ENCODE data around the gene SPAST. TPM values are rescaled to one million over a fixed set of nuclear protein-coding genes. Genes with fewer than 3 reads are reported as not detected.

Gene SPAST
- total and polyA plus RNA-seq, 4 donors = 3.9 to 18.2 (median 9.2) TPM

DNA sequence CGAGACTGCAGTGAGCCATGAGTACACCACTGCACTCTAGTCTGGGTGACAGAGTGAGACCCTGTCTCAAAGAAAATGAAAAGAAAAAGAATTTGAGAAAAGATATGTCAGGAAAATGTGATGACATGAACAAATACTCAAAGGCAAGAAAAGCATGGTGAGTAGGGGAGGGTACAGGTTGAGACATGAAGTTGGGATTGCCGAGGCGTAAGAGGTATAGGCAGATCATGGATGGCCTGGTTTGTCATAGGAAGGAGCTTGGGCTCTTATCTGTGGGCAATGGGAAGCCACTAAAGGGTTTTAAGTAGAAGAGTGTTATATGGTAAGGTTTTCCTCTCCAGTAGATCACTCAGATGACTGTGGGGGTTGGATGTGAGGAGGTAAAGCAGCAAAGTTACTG is 32.3 kb downstream of the SPAST start:
- Histone ChIP-seq H3K4me3 (ENCODE audit: low read length in 2 of 2) (no peak overlapping the region), H3K27ac (ENCODE audit: low read depth in 1 of 2, low read length in 2 of 2) (no peak overlapping the region), H3K36me3 (ENCODE audit: control insufficient read depth in 1 of 2, insufficient read depth in 2 of 2, low read length in 1 of 2) (peaks cover 0 to 4% of the 10 kb centered on the region in 2 donors), H3K4me1 (ENCODE audit: control insufficient read depth in 1 of 2, insufficient read depth in 2 of 2, low read length in 2 of 2) (no peaks in the 10 kb centered on the region), H3K27me3 (ENCODE audit: control insufficient read depth in 1 of 2, insufficient read depth in 2 of 2, low read length in 1 of 2) (no peaks in the 10 kb centered on the region), H3K9me3 (ENCODE audit: control insufficient read depth, low read length) (no peaks in the 10 kb centered on the region)
- DNase-seq (no peak), ATAC-seq (ENCODE audit: low FRiP score) (no peak)
- 97% methylated on average over 3 of the region's 3 CpGs for WGBS, 2 donors
- intact Hi-C loops (cut with DNase I) = no loop called here

- no peak overlapping the region for H3K4me3 ChIP-seq (ENCODE audit: low read length in 2 of 2)
- no peaks in the 10 kb centered on the region for H3K4me1 ChIP-seq (ENCODE audit: control insufficient read depth in 1 of 2, insufficient read depth in 2 of 2, low read length in 2 of 2)
- no peak for DNase-seq
- 95 to 97% methylated on average over 2 of the region's 2 CpGs for WGBS, 2 donors
- H3K27me3 ChIP-seq (ENCODE audit: control insufficient read depth in 1 of 2, insufficient read depth in 2 of 2, low read length in 1 of 2) = no peaks in the 10 kb centered on the region
- H3K36me3 ChIP-seq (ENCODE audit: control insufficient read depth in 1 of 2, insufficient read depth in 2 of 2, low read length in 1 of 2) = peaks cover 2 to 5% of the 10 kb centered on the region in 2 donors
- no peaks in the 10 kb centered on the region for H3K9me3 ChIP-seq (ENCODE audit: control insufficient read depth, low read length)
- intact Hi-C loops (cut with DNase I) = no loop called here
- no peak overlapping the region for H3K27ac ChIP-seq (ENCODE audit: low read depth in 1 of 2, low read length in 2 of 2)
- ATAC-seq (ENCODE audit: low FRiP score) = no peak
These were observed 44.8 kb downstream of the SPAST start for GRCh38 chr2:32108111-32108510.

- intact Hi-C loops (cut with DNase I) = no loop called here
- ATAC-seq (ENCODE audit: low FRiP score) = no peak
- no peaks in the 10 kb centered on the region for H3K36me3 ChIP-seq (ENCODE audit: control insufficient read depth in 1 of 2, insufficient read depth in 2 of 2, low read length in 1 of 2)
- no peak overlapping the region for H3K4me3 ChIP-seq (ENCODE audit: low read length in 2 of 2)
- H3K9me3 ChIP-seq (ENCODE audit: control insufficient read depth, low read length) = no peaks in the 10 kb centered on the region
- no peaks in the 10 kb centered on the region for H3K27me3 ChIP-seq (ENCODE audit: control insufficient read depth in 1 of 2, insufficient read depth in 2 of 2, low read length in 1 of 2)
- 89 to 93% methylated on average over 3 of the region's 3 CpGs for WGBS, 2 donors
- no peak overlapping the region for H3K27ac ChIP-seq (ENCODE audit: low read depth in 1 of 2, low read length in 2 of 2)
- no peak for DNase-seq
- no peaks in the 10 kb centered on the region for H3K4me1 ChIP-seq (ENCODE audit: control insufficient read depth in 1 of 2, insufficient read depth in 2 of 2, low read length in 2 of 2)
These were observed 54.7 kb downstream of the SPAST start for GRCh38 chr2:32118055-32118454.

- intact Hi-C loops (cut with DNase I) = no loop called here
- no peak overlapping the region for H3K27ac ChIP-seq (ENCODE audit: low read depth in 1 of 2, low read length in 2 of 2)
- H3K4me3 ChIP-seq (ENCODE audit: low read length in 2 of 2) = no peak overlapping the region
- ATAC-seq (ENCODE audit: low FRiP score) (no peak), DNase-seq (no peak)
- 96 to 97% methylated on average over 2 of the region's 2 CpGs for WGBS, 2 donors
- no peaks in the 10 kb centered on the region for H3K9me3 ChIP-seq (ENCODE audit: control insufficient read depth, low read length)
- H3K36me3 ChIP-seq (ENCODE audit: control insufficient read depth in 1 of 2, insufficient read depth in 2 of 2, low read length in 1 of 2) = no peaks in the 10 kb centered on the region
- H3K27me3 ChIP-seq (ENCODE audit: control insufficient read depth in 1 of 2, insufficient read depth in 2 of 2, low read length in 1 of 2) = no peaks in the 10 kb centered on the region
- no peaks in the 10 kb centered on the region for H3K4me1 ChIP-seq (ENCODE audit: control insufficient read depth in 1 of 2, insufficient read depth in 2 of 2, low read length in 2 of 2)
These were observed 55.8 kb downstream of the SPAST start for GRCh38 chr2:32119161-32119560.

GRCh38 chr2:32124660-32125059 is 61.3 kb downstream of the SPAST start:
- Histone ChIP-seq H3K9me3 (ENCODE audit: control insufficient read depth, low read length) (no peaks in the 10 kb centered on the region), H3K36me3 (ENCODE audit: control insufficient read depth in 1 of 2, insufficient read depth in 2 of 2, low read length in 1 of 2) (peaks cover 0 to 2% of the 10 kb centered on the region in 2 donors), H3K4me1 (ENCODE audit: control insufficient read depth in 1 of 2, insufficient read depth in 2 of 2, low read length in 2 of 2) (no peaks in the 10 kb centered on the region), H3K27me3 (ENCODE audit: control insufficient read depth in 1 of 2, insufficient read depth in 2 of 2, low read length in 1 of 2) (no peaks in the 10 kb centered on the region), H3K4me3 (ENCODE audit: low read length in 2 of 2) (no peak overlapping the region), H3K27ac (ENCODE audit: low read depth in 1 of 2, low read length in 2 of 2) (no peak overlapping the region)
- no peak for DNase-seq
- no peak for ATAC-seq (ENCODE audit: low FRiP score)
- intact Hi-C loops (cut with DNase I) = no loop called here

GRCh38 chr2:32128636-32129035 is 65.3 kb downstream of the SPAST start:
- ATAC-seq (ENCODE audit: low FRiP score) = no peak
- no peaks in the 10 kb centered on the region for H3K4me1 ChIP-seq (ENCODE audit: control insufficient read depth in 1 of 2, insufficient read depth in 2 of 2, low read length in 2 of 2)
- no peak overlapping the region for H3K4me3 ChIP-seq (ENCODE audit: low read length in 2 of 2)
- no peak overlapping the region for H3K27ac ChIP-seq (ENCODE audit: low read depth in 1 of 2, low read length in 2 of 2)
- DNase-seq = no peak
- H3K36me3 ChIP-seq (ENCODE audit: control insufficient read depth in 1 of 2, insufficient read depth in 2 of 2, low read length in 1 of 2) = peaks cover 0 to 2% of the 10 kb centered on the region in 2 donors
- 94 to 96% methylated on average over 1 of the region's 1 CpG for WGBS, 2 donors
- no peaks in the 10 kb centered on the region for H3K9me3 ChIP-seq (ENCODE audit: control insufficient read depth, low read length)
- intact Hi-C loops (cut with DNase I) = no loop called here
- no peaks in the 10 kb centered on the region for H3K27me3 ChIP-seq (ENCODE audit: control insufficient read depth in 1 of 2, insufficient read depth in 2 of 2, low read length in 1 of 2)

GRCh38 chr2:32129086-32129485 is 65.7 kb downstream of the SPAST start:
- H3K36me3 ChIP-seq (ENCODE audit: control insufficient read depth in 1 of 2, insufficient read depth in 2 of 2, low read length in 1 of 2) = peaks cover 0 to 2% of the 10 kb centered on the region in 2 donors
- H3K27ac ChIP-seq (ENCODE audit: low read depth in 1 of 2, low read length in 2 of 2) = no peak overlapping the region
- DNase-seq (no peak), ATAC-seq (ENCODE audit: low FRiP score) (no peak)
- H3K9me3 ChIP-seq (ENCODE audit: control insufficient read depth, low read length) = no peaks in the 10 kb centered on the region
- no peaks in the 10 kb centered on the region for H3K27me3 ChIP-seq (ENCODE audit: control insufficient read depth in 1 of 2, insufficient read depth in 2 of 2, low read length in 1 of 2)
- no peaks in the 10 kb centered on the region for H3K4me1 ChIP-seq (ENCODE audit: control insufficient read depth in 1 of 2, insufficient read depth in 2 of 2, low read length in 2 of 2)
- 95% methylated on average over 2 of the region's 2 CpGs for WGBS, 2 donors
- intact Hi-C loops (cut with DNase I) = no loop called here
- H3K4me3 ChIP-seq (ENCODE audit: low read length in 2 of 2) = no peak overlapping the region

- Histone ChIP-seq H3K27ac (ENCODE audit: low read depth in 1 of 2, low read length in 2 of 2) (no peak overlapping the region), H3K4me3 (ENCODE audit: low read length in 2 of 2) (no peak overlapping the region), H3K27me3 (ENCODE audit: control insufficient read depth in 1 of 2, insufficient read depth in 2 of 2, low read length in 1 of 2) (no peaks in the 10 kb centered on the region), H3K4me1 (ENCODE audit: control insufficient read depth in 1 of 2, insufficient read depth in 2 of 2, low read length in 2 of 2) (peaks cover 0 to 2% of the 10 kb centered on the region in 2 donors), H3K9me3 (ENCODE audit: control insufficient read depth, low read length) (no peaks in the 10 kb centered on the region), H3K36me3 (ENCODE audit: control insufficient read depth in 1 of 2, insufficient read depth in 2 of 2, low read length in 1 of 2) (no peaks in the 10 kb centered on the region)
- WGBS, 2 donors = 79 to 80% methylated on average over 8 of the region's 8 CpGs
- DNase-seq (no peak), ATAC-seq (ENCODE audit: low FRiP score) (no peak)
- intact Hi-C loops (cut with DNase I) = no loop called here
These were observed 72.1 kb downstream of the SPAST start for GRCh38 chr2:32135409-32135808.

GRCh38 chr2:32136097-32136496 is 72.7 kb downstream of the SPAST start:
- Histone ChIP-seq H3K4me3 (ENCODE audit: low read length in 2 of 2) (no peak overlapping the region), H3K4me1 (ENCODE audit: control insufficient read depth in 1 of 2, insufficient read depth in 2 of 2, low read length in 2 of 2) (peaks cover 0 to 2% of the 10 kb centered on the region in 2 donors), H3K36me3 (ENCODE audit: control insufficient read depth in 1 of 2, insufficient read depth in 2 of 2, low read length in 1 of 2) (no peaks in the 10 kb centered on the region), H3K9me3 (ENCODE audit: control insufficient read depth, low read length) (no peaks in the 10 kb centered on the region), H3K27ac (ENCODE audit: low read depth in 1 of 2, low read length in 2 of 2) (no peak overlapping the region), H3K27me3 (ENCODE audit: control insufficient read depth in 1 of 2, insufficient read depth in 2 of 2, low read length in 1 of 2) (no peaks in the 10 kb centered on the region)
- 55 to 65% methylated on average over 4 of the region's 4 CpGs for WGBS, 2 donors
- DNase-seq (no peak), ATAC-seq (ENCODE audit: low FRiP score) (no peak)
- intact Hi-C loops (cut with DNase I) = no loop called here

Data from aorta (tissue), 5 donors.